ENCODE data around the gene MGST2.

DNA sequence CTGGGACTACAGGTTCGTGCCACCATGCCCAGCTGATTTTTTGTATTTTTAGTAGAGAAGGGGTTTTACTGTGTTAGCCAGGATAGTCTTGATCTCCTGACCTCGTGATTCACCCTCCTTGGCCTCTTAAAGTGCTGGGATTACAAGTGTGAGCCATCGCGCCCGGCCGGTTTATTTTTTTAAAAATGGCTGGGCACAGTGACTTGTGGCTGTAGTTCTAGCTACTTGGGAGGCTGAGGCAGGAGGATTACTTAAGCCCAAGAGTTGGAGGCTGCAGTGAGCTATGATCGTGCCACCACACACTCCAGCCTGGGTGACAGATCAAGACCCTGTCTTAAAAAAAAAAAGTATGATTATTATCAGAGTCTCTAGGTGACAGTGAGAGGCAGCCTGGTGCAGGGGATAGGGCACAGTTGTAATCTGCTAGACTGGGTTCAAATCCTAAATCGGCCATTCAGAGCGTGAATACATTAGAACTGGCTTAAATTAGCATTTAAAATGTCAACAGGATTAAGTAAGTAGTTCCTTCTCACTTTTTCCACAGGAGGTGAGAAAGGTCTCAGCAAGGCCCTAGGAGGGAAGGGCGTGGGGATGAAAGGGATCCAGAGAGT lies 435 bp upstream of the MGST2 start:
- TF ChIP-seq, protein P1, sequence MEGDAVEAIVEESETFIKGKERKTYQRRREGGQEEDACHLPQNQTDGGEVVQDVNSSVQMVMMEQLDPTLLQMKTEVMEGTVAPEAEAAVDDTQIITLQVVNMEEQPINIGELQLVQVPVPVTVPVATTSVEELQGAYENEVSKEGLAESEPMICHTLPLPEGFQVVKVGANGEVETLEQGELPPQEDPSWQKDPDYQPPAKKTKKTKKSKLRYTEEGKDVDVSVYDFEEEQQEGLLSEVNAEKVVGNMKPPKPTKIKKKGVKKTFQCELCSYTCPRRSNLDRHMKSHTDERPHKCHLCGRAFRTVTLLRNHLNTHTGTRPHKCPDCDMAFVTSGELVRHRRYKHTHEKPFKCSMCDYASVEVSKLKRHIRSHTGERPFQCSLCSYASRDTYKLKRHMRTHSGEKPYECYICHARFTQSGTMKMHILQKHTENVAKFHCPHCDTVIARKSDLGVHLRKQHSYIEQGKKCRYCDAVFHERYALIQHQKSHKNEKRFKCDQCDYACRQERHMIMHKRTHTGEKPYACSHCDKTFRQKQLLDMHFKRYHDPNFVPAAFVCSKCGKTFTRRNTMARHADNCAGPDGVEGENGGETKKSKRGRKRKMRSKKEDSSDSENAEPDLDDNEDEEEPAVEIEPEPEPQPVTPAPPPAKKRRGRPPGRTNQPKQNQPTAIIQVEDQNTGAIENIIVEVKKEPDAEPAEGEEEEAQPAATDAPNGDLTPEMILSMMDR (IDR thresholded peaks at IDR 0.05; ENCODE audit: low read depth, low read length, poor library complexity, severe bottlenecking) = no peak
- TF ChIP-seq EZH2phosphoT487 (IDR thresholded peaks at IDR 0.05; ENCODE audit: borderline replicate concordance, low read length) = no peak

Measured in DOHH2 (cell line).